ENCODE data around the gene ATP5F1D. TPM values are rescaled to one million over a fixed set of nuclear protein-coding genes. Genes with fewer than 3 reads are reported as not detected.

ATP5F1D gene
- total RNA-seq, 1 experiment from 2014 or later = 37.8 TPM

DNA sequence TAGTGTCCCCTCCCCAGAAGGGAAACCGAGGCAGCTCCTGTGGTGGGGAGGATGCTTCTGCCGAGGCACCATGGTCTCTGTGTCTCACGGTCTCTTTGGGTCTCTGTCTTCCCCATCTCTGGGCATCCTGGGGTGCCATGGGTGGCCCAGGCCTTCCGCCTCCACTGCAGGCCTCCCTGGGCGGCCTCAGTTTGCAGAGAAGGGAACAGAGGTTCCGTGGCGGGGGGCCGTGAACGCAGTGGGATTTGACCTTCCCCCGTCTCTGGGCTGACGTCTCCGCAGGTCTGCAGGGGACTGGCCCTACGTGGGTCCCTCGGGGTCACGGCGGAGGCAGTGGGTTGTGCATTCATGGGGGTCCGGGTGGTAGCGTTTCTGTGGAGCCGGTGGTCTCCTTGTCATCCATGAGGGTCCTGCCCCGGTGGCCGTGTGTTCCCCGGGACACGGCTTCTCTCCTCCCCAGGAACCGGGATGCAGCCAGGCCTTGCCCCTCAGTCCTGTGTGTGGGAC lies 48.7 kb downstream of the ATP5F1D start:
- DNase-seq (ENCODE audit: extremely low read depth, low read depth) = no peak

DNA sequence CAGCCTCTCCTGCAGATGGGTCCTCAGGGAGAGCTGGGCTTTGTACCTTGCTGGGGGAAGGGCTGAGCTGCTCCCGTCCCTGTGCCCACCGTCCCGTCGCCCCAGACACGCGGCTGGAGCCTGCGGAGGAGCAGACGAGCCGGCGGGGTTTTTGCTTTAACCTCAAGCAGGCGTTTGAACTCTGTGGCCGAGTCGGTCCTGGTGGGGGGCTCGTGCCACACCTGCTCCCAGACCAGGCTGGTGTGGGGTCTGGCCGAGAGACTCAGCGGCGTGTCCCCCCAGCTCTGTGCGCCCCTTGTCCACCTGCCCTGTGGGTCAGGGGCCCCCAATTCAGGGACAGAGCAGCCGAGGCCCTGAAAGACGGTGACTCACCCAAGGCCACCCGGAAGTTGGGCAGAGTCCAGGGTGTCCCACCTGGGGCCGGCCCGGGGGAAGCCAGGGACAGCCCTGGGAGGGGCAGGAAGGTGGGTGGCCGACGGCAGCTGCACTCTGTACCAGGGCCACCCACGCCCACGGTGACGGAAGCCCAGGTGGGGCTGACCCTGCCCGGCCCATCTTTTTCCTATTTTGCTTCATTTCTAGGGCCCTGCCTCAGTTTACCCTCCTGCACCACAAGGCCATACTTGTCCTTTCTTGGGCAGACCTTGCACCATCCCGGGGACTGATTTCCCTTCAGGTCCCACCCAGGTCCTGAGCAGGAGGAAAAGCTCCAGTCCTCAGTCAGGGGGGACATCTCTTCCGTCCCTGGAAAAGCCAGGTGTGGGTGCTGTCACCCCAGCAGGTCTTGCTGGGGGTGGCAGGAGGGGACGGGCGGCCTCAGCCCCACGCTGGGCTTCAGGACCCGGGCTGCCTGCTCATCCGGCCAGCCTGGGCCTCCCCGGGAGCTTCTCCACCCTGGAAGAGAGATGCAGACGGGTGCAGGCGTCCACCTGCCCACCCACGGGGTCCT lies 49.4 kb downstream of the ATP5F1D start:
- no peak for DNase-seq (ENCODE audit: extremely low read depth, low read depth)

DNA sequence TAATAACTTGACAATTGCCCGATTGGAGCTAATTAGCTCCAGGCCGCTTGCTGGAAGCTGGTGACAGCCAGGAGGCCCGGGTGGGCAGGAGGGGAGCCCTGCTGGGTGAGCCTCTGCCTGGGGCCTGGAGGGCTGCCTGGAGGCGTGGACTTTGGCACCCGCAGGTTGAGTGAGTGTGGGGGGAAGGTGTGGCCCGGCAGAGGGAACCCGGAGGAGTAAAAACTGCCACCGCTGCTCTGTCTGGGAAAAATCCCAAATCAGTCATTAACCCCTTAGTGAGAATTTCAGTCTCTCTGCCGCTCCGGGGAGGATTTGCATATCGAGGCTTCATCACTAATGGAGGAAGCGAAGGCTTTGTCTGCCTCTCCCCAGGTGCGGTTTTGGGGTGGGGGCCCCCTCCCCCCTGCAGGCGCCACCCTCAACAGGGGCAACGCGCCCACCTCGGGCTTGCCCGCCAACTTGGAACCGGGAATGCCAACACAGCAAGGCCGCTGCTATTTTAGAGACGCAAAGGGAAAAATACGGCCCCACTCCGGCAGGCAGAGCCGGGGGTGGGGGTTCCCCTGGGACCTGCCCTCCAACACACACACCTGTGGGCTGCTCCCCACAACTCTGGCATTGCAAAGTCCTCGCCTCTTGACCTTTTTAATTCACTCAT lies 50.3 kb downstream of the ATP5F1D start:
- no peak for DNase-seq (ENCODE audit: extremely low read depth, low read depth)

DNA sequence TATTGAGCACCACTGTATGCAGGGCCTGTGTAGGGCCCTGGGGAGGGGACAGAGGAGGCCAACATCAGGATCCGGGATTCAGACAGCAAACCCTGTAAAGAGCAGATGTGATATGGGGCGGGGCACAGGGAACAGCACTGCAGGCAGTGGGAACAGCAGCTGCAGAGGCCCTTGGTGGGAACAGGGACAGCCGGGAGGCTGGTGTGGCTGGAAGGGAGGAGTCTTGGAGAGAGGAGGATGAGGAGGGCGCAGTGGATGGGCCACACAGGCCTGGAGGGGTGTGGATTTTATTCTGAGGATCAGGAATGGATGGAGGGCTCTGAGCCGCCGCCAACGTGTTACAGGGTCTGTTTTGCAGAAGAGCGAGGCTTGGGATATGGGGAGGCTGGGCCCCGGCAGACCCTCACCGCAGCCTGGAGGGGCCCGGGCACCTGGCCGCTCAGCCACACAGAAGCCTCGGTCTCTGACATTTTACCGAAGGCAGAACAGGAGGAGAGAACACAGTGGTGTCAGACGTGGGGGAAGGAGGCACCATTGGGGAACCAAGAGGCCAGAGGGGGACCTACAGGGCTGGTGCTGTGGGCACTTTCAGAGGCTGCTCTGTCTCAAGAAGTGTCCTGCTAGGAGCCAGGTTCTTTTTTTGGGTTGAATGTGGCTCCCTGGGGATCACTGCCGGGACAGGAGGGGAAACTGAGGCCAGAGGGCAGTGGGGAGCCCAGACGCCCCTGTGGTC lies 51.0 kb downstream of the ATP5F1D start:
- no peak for DNase-seq (ENCODE audit: extremely low read depth, low read depth)

DNA sequence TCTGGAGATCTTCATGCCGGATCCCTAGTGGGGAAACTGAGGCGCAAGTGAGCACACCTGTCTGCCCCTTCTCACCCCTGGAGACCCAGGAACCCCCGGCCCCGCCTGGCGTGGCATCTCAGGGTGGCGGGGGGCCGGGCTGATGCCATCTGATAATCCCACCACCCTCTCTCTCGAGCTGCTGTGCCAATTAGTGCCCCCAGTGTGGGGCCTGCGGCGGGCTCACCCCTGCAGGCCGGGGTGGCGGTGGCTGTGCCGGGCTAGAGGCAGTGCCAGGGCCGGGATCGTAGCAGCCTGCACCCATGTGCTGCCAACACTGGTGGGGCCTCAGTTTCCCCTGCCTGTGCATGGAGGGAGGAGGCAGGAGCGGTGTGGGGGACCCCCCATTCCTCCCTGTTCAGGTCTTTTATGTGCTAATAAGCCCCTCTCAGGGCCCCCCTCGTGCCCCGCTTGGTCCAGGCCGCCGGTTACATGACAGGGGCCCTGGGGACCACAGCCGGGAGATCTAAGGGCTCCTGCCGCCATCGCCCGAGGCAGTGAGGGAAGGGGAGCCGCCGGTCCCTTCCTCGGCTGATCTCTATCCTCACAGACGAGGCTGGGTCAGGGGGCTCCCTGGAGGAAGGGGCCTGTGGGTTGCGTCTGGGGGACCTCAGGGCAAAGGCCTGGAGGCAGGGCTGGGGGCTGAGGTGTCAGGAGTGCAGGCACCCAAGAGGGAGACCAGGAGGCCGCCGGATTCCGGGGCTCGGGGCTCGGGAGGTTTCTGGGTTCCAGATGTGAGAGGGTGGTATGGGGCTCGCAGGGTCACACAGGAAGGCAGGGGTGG lies 52.4 kb downstream of the ATP5F1D start:
- no peak for DNase-seq (ENCODE audit: extremely low read depth, low read depth)

Other genes starting within 250 kb of the ATP5F1D start
- gene GRIN3B, start 241.3 kb upstream of the ATP5F1D start, total RNA-seq (2014; rRNA removed; shearing (Covaris generic)) = not detected in 2 replicates
- gene TMEM259, start 220.6 kb upstream of the ATP5F1D start, total RNA-seq (2014; rRNA removed; shearing (Covaris generic)) = 89.3 and 95.8 TPM in 2 replicates
- not detected in 2 replicates for gene RNU6-2, start 220.2 kb upstream of the ATP5F1D start, total RNA-seq (2014; rRNA removed; shearing (Covaris generic))
- gene CNN2, start 215.1 kb upstream of the ATP5F1D start, total RNA-seq (2014; rRNA removed; shearing (Covaris generic)) = 22.2 and 27.5 TPM in 2 replicates
- 14.0 and 20.0 TPM in 2 replicates for gene ABCA7, start 201.6 kb upstream of the ATP5F1D start, total RNA-seq (2014; rRNA removed; shearing (Covaris generic))
- 0.92 and 2.5 TPM in 2 replicates for gene ARHGAP45, start 174.6 kb upstream of the ATP5F1D start, total RNA-seq (2014; rRNA removed; shearing (Covaris generic))
- gene POLR2E, start 146.4 kb upstream of the ATP5F1D start, total RNA-seq (2014; rRNA removed; shearing (Covaris generic)) = 102 and 108 TPM in 2 replicates
- gene GPX4, start 137.8 kb upstream of the ATP5F1D start, total RNA-seq (2014; rRNA removed; shearing (Covaris generic)) = 219 and 260 TPM in 2 replicates
- 27.7 and 28.0 TPM in 2 replicates for gene SBNO2, start 67.5 kb upstream of the ATP5F1D start, total RNA-seq (2014; rRNA removed; shearing (Covaris generic))
- gene STK11, start 36.0 kb upstream of the ATP5F1D start, total RNA-seq (2014; rRNA removed; shearing (Covaris generic)) = 25.5 and 28.7 TPM in 2 replicates
- gene CBARP, start 3.7 kb upstream of the ATP5F1D start, total RNA-seq (2014; rRNA removed; shearing (Covaris generic)) = 1.8 and 3.1 TPM in 2 replicates
- gene MIDN, start 6.8 kb downstream of the ATP5F1D start, total RNA-seq (2014; rRNA removed; shearing (Covaris generic)) = 16.5 and 21.4 TPM in 2 replicates
- gene CIRBP, start 27.6 kb downstream of the ATP5F1D start, total RNA-seq (2014; rRNA removed; shearing (Covaris generic)) = 134 and 148 TPM in 2 replicates
- gene FAM174C, start 33.8 kb downstream of the ATP5F1D start, total RNA-seq (2014; rRNA removed; shearing (Covaris generic)) = 42.7 and 59.3 TPM in 2 replicates
- gene EFNA2, start 44.1 kb downstream of the ATP5F1D start, total RNA-seq (2014; rRNA removed; shearing (Covaris generic)) = 0.62 TPM in 1 of 2 replicates, not detected in the other
- gene NDUFS7, start 142.2 kb downstream of the ATP5F1D start, total RNA-seq (2014; rRNA removed; shearing (Covaris generic)) = 52.3 and 78.2 TPM in 2 replicates
- 9.7 and 10.3 TPM in 2 replicates for gene GAMT, start 159.8 kb downstream of the ATP5F1D start, total RNA-seq (2014; rRNA removed; shearing (Covaris generic))
- 101 and 122 TPM in 2 replicates for gene DAZAP1, start 165.8 kb downstream of the ATP5F1D start, total RNA-seq (2014; rRNA removed; shearing (Covaris generic))
- gene RPS15, start 196.6 kb downstream of the ATP5F1D start, total RNA-seq (2014; rRNA removed; shearing (Covaris generic)) = 1,189 and 1,346 TPM in 2 replicates
- 0.02 TPM in 1 of 2 replicates, not detected in the other for gene APC2, start 208.4 kb downstream of the ATP5F1D start, total RNA-seq (2014; rRNA removed; shearing (Covaris generic))
- gene C19orf25, start 237.5 kb downstream of the ATP5F1D start, total RNA-seq (2014; rRNA removed; shearing (Covaris generic)) = 21.0 and 28.9 TPM in 2 replicates
- gene PCSK4, start 248.6 kb downstream of the ATP5F1D start, total RNA-seq (2014; rRNA removed; shearing (Covaris generic)) = 0.79 and 2.7 TPM in 2 replicates
- 0.79 and 0.92 TPM in 2 replicates for gene REEP6, start 249.4 kb downstream of the ATP5F1D start, total RNA-seq (2014; rRNA removed; shearing (Covaris generic))